HEK293T (cell line): Measurements from ENCODE around the gene KCNQ1.

Experiments
- CTCF ChIA-PET: fragments of 350-600 bp; formaldehyde crosslinking; extraction: SDS; loops from one replicate; lab custom pipeline; 2021; ENCODE audit warnings: antibody characterized with exemption, inconsistent platforms; lab: Yijun Ruan, JAX
- POLR2A ChIA-PET: fragments of 350-600 bp; formaldehyde crosslinking; extraction: SDS; loops from one replicate; lab custom pipeline; 2020; ENCODE audit warnings: antibody characterized with exemption, inconsistent platforms; lab: Yijun Ruan, JAX
- DNase-seq: peaks from one replicate; pipeline ENCODE4 v3.0.0; 2012; ENCODE audit warnings: mixed read lengths; ENCODE audit errors: extremely low spot score
- ARNT ChIP-seq: fragments of 450-650 bp; IDR thresholded peaks from 2 replicates; pipeline ENCODE4 v1.6.1; 2017; ENCODE audit warnings: mild to moderate bottlenecking
- BHLHE40 ChIP-seq: fragments of 450-650 bp; IDR thresholded peaks from 2 replicates; pipeline ENCODE4 v1.6.1; 2016; ENCODE audit warnings: mild to moderate bottlenecking, moderate library complexity, borderline replicate concordance
- CTBP1 ChIP-seq: fragments of 450-650 bp; IDR thresholded peaks from 2 replicates; pipeline ENCODE4 v1.6.1; 2016; ENCODE audit warnings: borderline replicate concordance
- ELF4 ChIP-seq: fragments of 450-650 bp; IDR thresholded peaks from 2 replicates; pipeline ENCODE4 v1.6.1; 2017; ENCODE audit warnings: antibody characterized with exemption
- FOXA1 ChIP-seq: fragments of 450-650 bp; IDR thresholded peaks from 2 replicates; pipeline ENCODE4 v1.6.1; 2016; ENCODE audit warnings: mild to moderate bottlenecking
- FOXK2 ChIP-seq: fragments of 450-650 bp; IDR thresholded peaks from 2 replicates; pipeline ENCODE4 v1.6.1; 2016; ENCODE audit warnings: mild to moderate bottlenecking
- FOXM1 ChIP-seq: fragments of 450-650 bp; IDR thresholded peaks from 2 replicates; pipeline ENCODE4 v1.6.1; 2017; ENCODE audit warnings: mild to moderate bottlenecking, borderline replicate concordance
- HDGF ChIP-seq: fragments of 450-650 bp; IDR thresholded peaks from 2 replicates; pipeline ENCODE4 v1.6.1; 2017; ENCODE audit warnings: antibody characterized with exemption, borderline replicate concordance
- L3MBTL2 ChIP-seq: fragments of 450-650 bp; conservative IDR thresholded peaks from 2 replicates; pipeline ENCODE4 v1.6.1; 2016; ENCODE audit warnings: mild to moderate bottlenecking
- LEF1 ChIP-seq: fragments of 450-650 bp; IDR thresholded peaks from 2 replicates; pipeline ENCODE4 v1.6.1; 2017; ENCODE audit warnings: mild to moderate bottlenecking, borderline replicate concordance
- NFRKB ChIP-seq: fragments of 450-650 bp; IDR thresholded peaks from 2 replicates; pipeline ENCODE4 v1.6.1; 2016; ENCODE audit warnings: mild to moderate bottlenecking, moderate library complexity
- SP1 ChIP-seq: fragments of 450-650 bp; IDR thresholded peaks from 2 replicates; pipeline ENCODE4 v1.6.1; 2017
- SUZ12 ChIP-seq: fragments of 450-650 bp; IDR thresholded peaks from 2 replicates; pipeline ENCODE4 v1.6.1; 2016; ENCODE audit warnings: mild to moderate bottlenecking
- TARDBP ChIP-seq: fragments of 450-650 bp; IDR thresholded peaks from 2 replicates; pipeline ENCODE4 v1.6.1; 2016
- ZNF384 ChIP-seq: fragments of 450-650 bp; IDR thresholded peaks from 2 replicates; pipeline ENCODE4 v1.6.1; 2016
- TF ChIP-seq, protein P1 (sequence below): fragments of 450-650 bp; IDR thresholded peaks from 2 replicates; pipeline ENCODE4 v1.6.1; 2016

KCNQ1 gene

GRCh38 chr11:2867142-2867541 is 422.3 kb downstream of the KCNQ1 start:
- POLR2A ChIA-PET: no interaction called here
- TF ChIP-seq HDGF (no peak), FOXM1 (no peak), L3MBTL2 (no peak), LEF1 (no peak), SUZ12 (no peak), FOXK2 (no peak), ARNT (no peak), CTBP1 (no peak)
- TF ChIP-seq, protein P1, sequence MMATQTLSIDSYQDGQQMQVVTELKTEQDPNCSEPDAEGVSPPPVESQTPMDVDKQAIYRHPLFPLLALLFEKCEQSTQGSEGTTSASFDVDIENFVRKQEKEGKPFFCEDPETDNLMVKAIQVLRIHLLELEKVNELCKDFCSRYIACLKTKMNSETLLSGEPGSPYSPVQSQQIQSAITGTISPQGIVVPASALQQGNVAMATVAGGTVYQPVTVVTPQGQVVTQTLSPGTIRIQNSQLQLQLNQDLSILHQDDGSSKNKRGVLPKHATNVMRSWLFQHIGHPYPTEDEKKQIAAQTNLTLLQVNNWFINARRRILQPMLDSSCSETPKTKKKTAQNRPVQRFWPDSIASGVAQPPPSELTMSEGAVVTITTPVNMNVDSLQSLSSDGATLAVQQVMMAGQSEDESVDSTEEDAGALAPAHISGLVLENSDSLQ: no peak
- CTCF ChIA-PET: no interaction called here
- no peak for DNase-seq

GRCh38 chr11:2867722-2868505 is 423.1 kb downstream of the KCNQ1 start:
- ChIA-PET CTCF (no interaction called here), POLR2A (no interaction called here)
- DNase-seq: no peak
- no peak for TF ChIP-seq FOXM1
- TF ChIP-seq, protein P1: no peak

DNA sequence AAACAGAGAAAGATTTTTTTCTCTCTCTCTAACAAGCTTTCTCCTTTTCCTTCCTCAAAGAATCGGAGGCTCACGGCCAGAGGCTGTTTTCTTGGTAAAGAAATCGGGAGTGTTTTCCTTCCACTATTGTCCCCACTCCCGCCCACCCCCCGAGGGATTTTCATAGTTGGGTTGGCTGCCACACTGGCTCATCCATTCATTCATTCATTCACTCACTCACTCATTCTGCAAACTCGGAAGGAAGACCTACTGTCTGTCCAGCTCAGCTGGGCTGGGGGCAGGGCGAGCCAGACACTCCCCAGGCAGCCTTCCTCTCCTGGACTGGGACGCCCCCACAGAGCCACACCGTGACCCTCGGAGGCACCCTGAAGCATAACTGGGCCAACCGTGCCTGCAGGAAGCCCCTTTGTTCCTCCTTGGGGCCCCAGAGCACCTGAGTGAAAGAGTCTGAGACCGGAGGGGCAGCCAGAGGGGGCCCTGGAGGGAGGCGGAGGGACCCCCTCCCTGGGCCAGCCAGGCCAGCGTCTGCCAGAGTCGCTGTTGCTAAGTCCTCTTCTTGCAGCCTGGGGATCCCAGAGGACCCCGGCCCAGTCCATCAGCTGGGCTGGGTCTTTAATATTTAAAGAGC is 423.8 kb downstream of the KCNQ1 start:
- ChIA-PET POLR2A (no interaction called here), CTCF (no interaction called here)
- TF ChIP-seq HDGF: no peak
- TF ChIP-seq ZNF384: no peak
- no peak for DNase-seq

DNA sequence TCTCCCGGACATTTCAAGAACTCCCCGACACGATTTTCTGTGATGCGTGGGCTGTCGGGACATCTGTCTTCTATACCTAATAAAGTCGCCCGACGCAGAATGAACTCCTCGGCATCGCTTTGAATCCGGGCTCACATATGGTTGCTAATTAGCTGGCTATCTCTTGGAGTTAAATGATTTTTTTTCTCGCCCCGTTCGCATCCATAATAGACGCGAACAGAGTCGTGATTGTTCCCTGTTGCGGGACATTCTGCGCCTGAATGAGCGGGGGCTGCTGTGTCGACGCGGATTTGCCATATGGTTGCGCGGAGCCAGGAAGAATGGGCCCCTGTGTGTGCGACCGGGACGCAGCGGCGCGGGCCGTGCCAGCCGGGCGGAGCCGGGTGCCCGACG is 424.3 kb downstream of the KCNQ1 start:
- ChIA-PET POLR2A (no interaction called here), CTCF (no interaction called here)
- TF ChIP-seq FOXK2: no peak
- TF ChIP-seq BHLHE40: no peak
- TF ChIP-seq LEF1: no peak
- TF ChIP-seq ARNT: no peak
- TF ChIP-seq TARDBP: no peak
- TF ChIP-seq, protein P1: no peak
- no peak for TF ChIP-seq HDGF
- no peak for TF ChIP-seq ELF4
- no peak for TF ChIP-seq SUZ12
- no peak for TF ChIP-seq L3MBTL2
- no peak for TF ChIP-seq ZNF384
- TF ChIP-seq FOXA1: no peak
- no peak for TF ChIP-seq NFRKB
- TF ChIP-seq FOXM1: no peak
- TF ChIP-seq CTBP1: no peak
- no peak for TF ChIP-seq SP1
- no peak for DNase-seq

DNA sequence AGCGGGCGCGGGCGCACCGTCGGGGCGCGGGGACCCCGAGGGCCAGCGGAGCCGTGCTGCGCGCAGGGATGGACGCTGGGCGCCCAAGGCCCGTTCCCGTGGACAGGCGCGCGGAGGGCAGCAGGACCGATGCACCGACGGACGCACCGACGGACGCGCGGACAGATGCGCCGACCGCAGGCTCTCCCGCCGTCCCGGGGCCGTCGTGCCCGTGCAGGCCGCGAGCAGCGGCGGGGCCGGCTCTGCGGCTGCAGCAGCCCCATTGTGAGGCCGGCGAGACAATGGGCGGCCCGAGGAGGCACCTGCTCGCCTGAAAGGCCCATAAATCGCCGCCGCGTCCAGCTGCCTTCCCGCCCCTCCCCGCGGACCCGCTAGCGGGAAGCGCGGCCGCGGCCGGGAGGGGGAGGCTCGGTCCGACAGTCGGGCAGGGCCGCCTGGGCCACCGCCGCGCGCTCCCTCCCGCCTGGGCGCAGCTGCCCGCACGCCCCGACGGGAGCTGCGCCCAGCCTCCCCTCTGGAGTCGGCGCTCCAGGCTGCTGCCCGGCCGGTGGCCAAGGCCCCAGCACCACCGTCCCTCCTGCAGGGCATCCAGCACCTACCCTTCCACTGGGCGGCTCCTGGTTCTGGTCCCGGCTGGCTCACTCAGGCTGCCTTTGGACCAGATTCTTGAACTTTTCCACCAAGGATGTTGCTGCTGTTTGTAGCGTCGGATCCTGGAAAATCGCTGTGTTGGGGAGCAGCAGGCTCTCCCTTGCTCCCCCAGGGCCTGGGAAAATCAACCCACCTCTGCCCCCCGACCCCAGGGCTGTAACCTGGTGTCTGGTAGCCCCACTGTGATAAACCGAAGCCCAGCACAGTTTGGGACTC is 425.0 kb downstream of the KCNQ1 start:
- ChIA-PET POLR2A (no interaction called here), CTCF (no interaction called here)
- no peak for DNase-seq
- TF ChIP-seq LEF1 (no peak), L3MBTL2 (no peak), SP1 (no peak), ARNT (no peak), TARDBP (no peak), ZNF384 (no peak), ELF4 (no peak), FOXK2 (no peak), FOXM1 (no peak), NFRKB (no peak), CTBP1 (no peak), FOXA1 (no peak), BHLHE40 (no peak), HDGF (no peak)
- TF ChIP-seq, protein P1: no peak

DNA sequence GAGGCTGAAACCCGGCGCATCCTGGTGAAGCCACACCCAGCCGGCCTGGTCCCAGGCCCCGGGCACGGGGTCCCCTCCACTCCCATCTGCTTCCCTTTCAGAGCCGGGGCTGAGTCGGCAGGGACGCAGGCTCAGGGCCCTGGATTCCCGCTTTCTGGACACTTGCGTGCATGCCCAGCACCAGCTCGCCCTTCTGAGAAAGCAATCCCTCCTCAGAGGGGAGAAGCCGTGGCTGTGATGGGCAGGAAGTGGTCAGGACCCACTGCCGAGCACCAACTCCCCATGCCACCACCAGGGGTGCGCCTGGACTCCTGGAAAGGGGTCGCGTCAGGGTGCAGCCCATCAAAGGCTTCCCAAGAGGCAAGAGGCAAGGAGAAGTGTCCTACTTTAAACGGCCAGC is 425.7 kb downstream of the KCNQ1 start:
- ChIA-PET POLR2A (no interaction called here), CTCF (no interaction called here)
- no peak for TF ChIP-seq HDGF
- TF ChIP-seq ARNT: no peak
- TF ChIP-seq, protein P1: no peak
- no peak for TF ChIP-seq NFRKB
- no peak for TF ChIP-seq CTBP1
- no peak for TF ChIP-seq FOXM1
- no peak for TF ChIP-seq L3MBTL2
- TF ChIP-seq ELF4: no peak
- TF ChIP-seq SP1: no peak
- TF ChIP-seq BHLHE40: no peak
- no peak for TF ChIP-seq SUZ12
- no peak for TF ChIP-seq FOXA1
- no peak for TF ChIP-seq ZNF384
- no peak for TF ChIP-seq TARDBP
- no peak for TF ChIP-seq FOXK2
- TF ChIP-seq LEF1: no peak
- no peak for DNase-seq
